SK-N-SH (cell line): ENCODE measurements around the gene DVL1. TPM values are rescaled to one million over a fixed set of nuclear protein-coding genes. Genes with fewer than 3 reads are reported as not detected.

ENCODE experiments used
- CTCF ChIA-PET: fragments of 300-600, 350-600 bp; formaldehyde crosslinking; extraction: SDS; loops from one replicate; lab custom pipeline; 2021; lab: Yijun Ruan, JAX
- POLR2A ChIA-PET: fragments of 350-600 bp; sonication (Branson Sonifier 250); formaldehyde crosslinking; extraction: SDS; loops from one replicate; lab custom pipeline; 2020; ENCODE audit warnings: antibody characterized with exemption, inconsistent platforms; lab: Yijun Ruan, JAX
- DNase-seq: peaks from one replicate; pipeline ENCODE4 v3.0.0; 2012
- H2AFZ ChIP-seq: fragments of 200-600 bp; sonication (generic); 2 replicates; pipeline ENCODE4 v1.8.1; 2016; ENCODE audit warnings: antibody characterized with exemption, mild to moderate bottlenecking, low read depth
- H3F3A ChIP-seq: fragments of 200-600 bp; sonication (generic); replicated peaks from 2 replicates; pipeline ENCODE3; 2016; ENCODE audit warnings: antibody characterized with exemption, mild to moderate bottlenecking; ENCODE audit not compliant: insufficient read depth
- H3K27ac ChIP-seq, 2 experiments: fragments of 200-500 bp in 1 of 2; fragments of 200-600 bp in 1 of 2; sonication (Bioruptor generic) in 1 of 2; sonication (generic), shearing (Covaris generic) in 1 of 2; 2 replicates each; pipeline versions ENCODE4 v1.5.1 to v1.6.1; 2014 to 2016; ENCODE audit warnings: low read depth in 2 of 2, inconsistent platforms in 1 of 2, low read length in 1 of 2, mild to moderate bottlenecking in 1 of 2, mixed read lengths in 1 of 2
- H3K27me3 ChIP-seq: fragments of 200-600 bp; sonication (generic), shearing (Covaris generic); 2 replicates; pipeline ENCODE4 v1.6.1; 2016; ENCODE audit warnings: mixed run types; ENCODE audit not compliant: insufficient read depth
- H3K36me3 ChIP-seq, 2 experiments: fragments of 200-500 bp in 1 of 2; fragments of 200-600 bp in 1 of 2; sonication (Bioruptor generic) in 1 of 2; sonication (generic) in 1 of 2; replicated peaks in 1 of 2; 2 replicates each; pipeline versions ENCODE3 to v1.5.1; 2014 to 2016; ENCODE audit warnings: low read length in 1 of 2, mild to moderate bottlenecking in 1 of 2; ENCODE audit not compliant: insufficient read depth in 2 of 2, control insufficient read depth in 1 of 2
- H3K4me1 ChIP-seq, 2 experiments: fragments of 200-500 bp in 1 of 2; fragments of 200-600 bp in 1 of 2; sonication (Bioruptor generic) in 1 of 2; sonication (generic), shearing (Covaris generic) in 1 of 2; 2 replicates each; pipeline versions ENCODE4 v1.5.1 to v1.6.1; 2014 to 2016; ENCODE audit warnings: low read depth in 1 of 2, low read length in 1 of 2, mixed run types in 1 of 2; ENCODE audit not compliant: insufficient read depth in 2 of 2, control insufficient read depth in 1 of 2
- H3K4me2 ChIP-seq: fragments of 200-600 bp; sonication (generic), shearing (Covaris generic); 2 replicates; pipeline ENCODE4 v1.6.1; 2017; ENCODE audit warnings: mixed run types
- H3K4me3 ChIP-seq, 2 experiments: fragments of 200-500 bp in 1 of 2; fragments of 200-600 bp in 1 of 2; sonication (Bioruptor generic) in 1 of 2; sonication (generic), shearing (Covaris generic) in 1 of 2; 2 replicates each; pipeline versions ENCODE4 v1.5.1 to v1.8.1; 2014 to 2016; ENCODE audit warnings: low read depth in 2 of 2, inconsistent platforms in 1 of 2, low read length in 1 of 2, mild to moderate bottlenecking in 1 of 2, mixed read lengths in 1 of 2, moderate library complexity in 1 of 2
- H3K79me2 ChIP-seq: fragments of 200-600 bp; sonication (generic); 2 replicates; pipeline ENCODE4 v1.8.1; 2017; ENCODE audit warnings: mild to moderate bottlenecking; ENCODE audit not compliant: insufficient read depth
- H3K9ac ChIP-seq: fragments of 200-600 bp; sonication (generic); 2 replicates; pipeline ENCODE4 v1.6.1; 2017; ENCODE audit warnings: mixed run types
- H3K9me2 ChIP-seq: fragments of 200-600 bp; sonication (generic); 2 replicates; pipeline ENCODE4 v1.6.1; 2017; ENCODE audit warnings: mixed run types
- H3K9me3 ChIP-seq: fragments of 200-600 bp; sonication (generic); 2 replicates; pipeline ENCODE4 v1.6.1; 2017; ENCODE audit warnings: mixed run types, mild to moderate bottlenecking, moderate library complexity
- H4K20me1 ChIP-seq: fragments of 200-600 bp; sonication (generic); 2 replicates; pipeline ENCODE4 v1.6.1; 2017; ENCODE audit warnings: mild to moderate bottlenecking, mixed run types; ENCODE audit not compliant: insufficient read depth
- CHD2 ChIP-seq: fragments of 150-350 bp; IDR thresholded peaks from 2 replicates; pipeline ENCODE4 v1.6.1; 2018; ENCODE audit warnings: low read length; ENCODE audit not compliant: partially characterized antibody
- CTCF ChIP-seq: fragments of 200-600 bp; sonication (generic); IDR thresholded peaks from 2 replicates; pipeline ENCODE4 v1.6.1; 2017; ENCODE audit warnings: antibody characterized with exemption, mild to moderate bottlenecking, moderate library complexity
- EP300 ChIP-seq, 2 experiments: IDR thresholded peaks; 2 replicates each; pipeline versions ENCODE4 v1.4.0 to v1.6.1; 2012; ENCODE audit warnings: borderline replicate concordance in 1 of 2, low read depth in 1 of 2, low read length in 1 of 2
- FOSL2 ChIP-seq: IDR thresholded peaks from 2 replicates; pipeline ENCODE4 v1.4.0; 2012; ENCODE audit warnings: low read depth, mild to moderate bottlenecking, moderate library complexity, borderline replicate concordance
- GABPA ChIP-seq: IDR thresholded peaks from 2 replicates; pipeline ENCODE4 v1.4.0; 2012; ENCODE audit warnings: low read depth, mild to moderate bottlenecking
- GATA2 ChIP-seq: sonication (generic); formaldehyde crosslinking; IDR thresholded peaks from 2 replicates; pipeline ENCODE4 v1.5.0; 2020; ENCODE audit warnings: mild to moderate bottlenecking, missing genetic modification reagents
- IRF3 ChIP-seq: fragments of 150-350 bp; IDR thresholded peaks from 2 replicates; pipeline ENCODE4 v1.6.1; 2016; ENCODE audit warnings: mild to moderate bottlenecking, low read depth, low read length
- MAX ChIP-seq: IDR thresholded peaks from 2 replicates; pipeline ENCODE4 v1.4.0; 2012; ENCODE audit warnings: low read depth
- MEF2A ChIP-seq: IDR thresholded peaks from 2 replicates; pipeline ENCODE4 v1.4.0; 2012; ENCODE audit warnings: low read depth, borderline replicate concordance
- NFIC ChIP-seq: IDR thresholded peaks from 2 replicates; pipeline ENCODE4 v1.4.0; 2012; ENCODE audit warnings: borderline replicate concordance
- PBX3 ChIP-seq: IDR thresholded peaks from 2 replicates; pipeline ENCODE4; 2012
- POLR2AphosphoS5 ChIP-seq: IDR thresholded peaks from 2 replicates; pipeline ENCODE4 v1.6.1; 2012; ENCODE audit warnings: low read depth, low read length
- RAD21 ChIP-seq: IDR thresholded peaks from 2 replicates; pipeline ENCODE4 v1.6.1; 2012; ENCODE audit warnings: mild to moderate bottlenecking, low read length
- SMC3 ChIP-seq: IDR thresholded peaks from 2 replicates; pipeline ENCODE4 v1.6.1; 2012; ENCODE audit warnings: low read depth, low read length, improper control_type of control experiment
- TCF12 ChIP-seq: IDR thresholded peaks from 2 replicates; pipeline ENCODE4 v1.4.0; 2012
- TEAD4 ChIP-seq: IDR thresholded peaks from 2 replicates; pipeline ENCODE4 v1.4.0; 2012; ENCODE audit warnings: mild to moderate bottlenecking, borderline replicate concordance; ENCODE audit not compliant: insufficient read depth
- WGBS: methylation state at CpG from one replicate; pipeline ENCODE4 v1.1.6; 2017; ENCODE audit warnings: low lambda C conversion rate; 5-methylcytosine and 5-hydroxymethylcytosine counted together
- polyA plus RNA-seq, 3 experiments: library from polyadenylated mRNA; depleted of rRNA; stranded (reverse); fragments of >200 nt; gene quantifications; 2 replicates each; pipeline ENCODE4 v1.2.3, GENCODE V29; 2012

DVL1 gene
- polyA plus RNA-seq, 1 of the 3 experiments (the other 2 are of a cell fraction): 32.0 TPM

GRCh38 chr1:1313500-1314236 lies 35.5 kb downstream of the DVL1 start:
- Histone ChIP-seq H3K9me3 (no peaks in the 10 kb centered on the region), H2AFZ (no peak overlapping the region), H3K9me2 (no peaks in the 10 kb centered on the region), H3K36me3 (peaks cover 12 to 57% of the 10 kb centered on the region in 2 experiments), H3K4me2 (no peak overlapping the region), H3K4me3 (no peak overlapping the region), H3F3A (peaks cover 11% of the 10 kb centered on the region), H3K79me2 (peaks cover 33% of the 10 kb centered on the region), H3K27ac (no peak overlapping the region), H3K9ac (no peak overlapping the region), H3K27me3 (no peaks in the 10 kb centered on the region), H3K4me1 (peaks cover 4 to 8% of the 10 kb centered on the region in 2 experiments; a peak in 2 of 4 replicates), H4K20me1 (peaks cover 24% of the 10 kb centered on the region)
- TF ChIP-seq SMC3: no peak
- TF ChIP-seq POLR2AphosphoS5: no peak
- no peak for TF ChIP-seq RAD21
- TF ChIP-seq TCF12: no peak
- CTCF ChIA-PET: interaction anchor here (0.6 to 3.7 kb wide), 4 partner anchors 22 to 188 kb away, joined by 3 to 13 read pairs (median 4); no protein-coding TSS in a partner anchor
- 91% methylated on average over 9 of the region's 37 CpGs for WGBS
- POLR2A ChIA-PET: interaction anchor here (0.6 to 0.9 kb wide), 2 partner anchors 18 to 63 kb away, joined by 3 read pairs; no protein-coding TSS in a partner anchor
- DNase-seq: no peak

GRCh38 chr1:1312450-1313314 lies 36.5 kb downstream of the DVL1 start:
- no peak overlapping the region for H2AFZ ChIP-seq
- H3K79me2 ChIP-seq: peaks cover 29% of the 10 kb centered on the region
- H4K20me1 ChIP-seq: peaks cover 17% of the 10 kb centered on the region; the same call in 1 of the 2 replicates
- no peak for TF ChIP-seq MEF2A
- TF ChIP-seq FOSL2: no peak
- TF ChIP-seq GATA2 (CRISPR knock-in tag): no peak
- no peak for TF ChIP-seq IRF3
- TF ChIP-seq MAX: no peak
- TF ChIP-seq POLR2AphosphoS5: no peak
- no peak for TF ChIP-seq TCF12
- no peak for TF ChIP-seq CHD2
- no peak for TF ChIP-seq NFIC
- no peak for TF ChIP-seq PBX3
- no peak for TF ChIP-seq TEAD4
- TF ChIP-seq EP300 (IDR thresholded peaks at IDR 0.05; ENCODE audit: borderline replicate concordance in 1 of 2, low read depth in 1 of 2, low read length in 1 of 2): no peak
- no peak for TF ChIP-seq CTCF
- TF ChIP-seq GABPA: no peak
- peaks cover 12 to 56% of the 10 kb centered on the region in 2 experiments for H3K36me3 ChIP-seq
- ChIA-PET CTCF (interaction anchor here (0.8 to 3.7 kb wide), 4 partner anchors 21 to 59 kb away, joined by 3 to 13 read pairs (median 4); no protein-coding TSS in a partner anchor), POLR2A (interaction anchor here (0.6 kb wide), 1 partner anchor 62 kb away, joined by 3 read pairs; no protein-coding TSS in a partner anchor)
- no peaks in the 10 kb centered on the region for H3K9me2 ChIP-seq
- no peak overlapping the region for H3K27ac ChIP-seq
- WGBS: 95% methylated on average over 19 of the region's 49 CpGs
- no peak overlapping the region for H3K4me3 ChIP-seq
- DNase-seq: no peak
- peaks cover 0 to 8% of the 10 kb centered on the region in 2 experiments; a peak in 1 of 4 replicates for H3K4me1 ChIP-seq
- H3K4me2 ChIP-seq: no peak overlapping the region
- H3K9ac ChIP-seq: no peak overlapping the region
- H3K27me3 ChIP-seq: no peaks in the 10 kb centered on the region
- H3F3A ChIP-seq: peaks cover 3% of the 10 kb centered on the region
- no peaks in the 10 kb centered on the region for H3K9me3 ChIP-seq
